ENCODE measurements around the gene GLB1L. TPM values are rescaled to one million over a fixed set of nuclear protein-coding genes. Genes with fewer than 3 reads are reported as not detected.

Gene GLB1L
- total RNA-seq, 6 donors from 2014 or later = 4.1 to 19.5 (median 11.9) TPM

GRCh38 chr2:219285373-219285735, 40.1 kb upstream of the GLB1L start:
- ATAC-seq (ENCODE audit: low FRiP score in 2 of 2) = no peak
- H3K27ac ChIP-seq = no peak overlapping the region
- H3K9me3 ChIP-seq = no peaks in the 10 kb centered on the region
- TF ChIP-seq POLR2AphosphoS5 (IDR thresholded peaks at IDR 0.05) (no peak), POLR2A (IDR thresholded peaks at IDR 0.05) (no peak), CTCF (IDR thresholded peaks at IDR 0.05) (no peak), EP300 (IDR thresholded peaks at IDR 0.05) (no peak)
- peak in 1 of 2 donors; percentile 20 for DNase-seq
- H3K27me3 ChIP-seq = no peaks in the 10 kb centered on the region
- H3K36me3 ChIP-seq = peaks cover 17 to 64% (median 54%) of the 10 kb centered on the region in 4 donors
- H3K4me3 ChIP-seq = no peak overlapping the region
- peaks cover 0 to 12% (median 6%) of the 10 kb centered on the region in 4 donors for H3K4me1 ChIP-seq
- 92% methylated on average over 12 of the region's 12 CpGs for WGBS, 2 donors

- Histone ChIP-seq H3K4me3 (no peak overlapping the region), H3K4me1 (peaks cover 6 to 15% (median 11%) of the 10 kb centered on the region in 4 donors), H3K27ac (no peak overlapping the region), H3K36me3 (peaks cover 17 to 64% (median 54%) of the 10 kb centered on the region in 4 donors), H3K9me3 (no peaks in the 10 kb centered on the region), H3K27me3 (no peaks in the 10 kb centered on the region)
- TF ChIP-seq CTCF (IDR thresholded peaks at IDR 0.05) (no peak), POLR2AphosphoS5 (IDR thresholded peaks at IDR 0.05) (no peak), EP300 (IDR thresholded peaks at IDR 0.05) (no peak)
- DNase-seq (peak in 1 of 2 donors; percentile 55), ATAC-seq (ENCODE audit: low FRiP score in 2 of 2) (no peak)
- 94 to 97% methylated on average over 6 to 16 of the region's 16 CpGs for WGBS, 2 donors
Measured at GRCh38 chr2:219284501-219285372, 39.5 kb upstream of the GLB1L start.

- H3K27ac ChIP-seq = no peak overlapping the region
- 93 to 96% methylated on average over 15 to 17 of the region's 17 CpGs for WGBS, 2 donors
- TF ChIP-seq CTCF (IDR thresholded peaks at IDR 0.05) (no peak), POLR2A (IDR thresholded peaks at IDR 0.05) (no peak), EP300 (IDR thresholded peaks at IDR 0.05) (no peak)
Measured at GRCh38 chr2:219282943-219283581, 37.8 kb upstream of the GLB1L start.

GRCh38 chr2:219282375-219282774, 37.1 kb upstream of the GLB1L start:
- Histone ChIP-seq H3K4me3 (no peak overlapping the region), H3K9me3 (no peaks in the 10 kb centered on the region), H3K27me3 (no peaks in the 10 kb centered on the region), H3K36me3 (peaks cover 17 to 64% (median 54%) of the 10 kb centered on the region in 4 donors), H3K27ac (no peak overlapping the region), H3K4me1 (peaks cover 22 to 29% (median 24%) of the 10 kb centered on the region in 4 donors)
- ATAC-seq (ENCODE audit: low FRiP score in 2 of 2) (no peak), DNase-seq (no peak)
- WGBS, 2 donors = 88 to 92% methylated on average over 5 of the region's 5 CpGs
- TF ChIP-seq POLR2AphosphoS5 (IDR thresholded peaks at IDR 0.05) (no peak), POLR2A (IDR thresholded peaks at IDR 0.05) (no peak), CTCF (IDR thresholded peaks at IDR 0.05) (no peak), EP300 (IDR thresholded peaks at IDR 0.05) (no peak)

More at GRCh38 chr2:219282943-219283581, 37.8 kb upstream of the GLB1L start:
- no peak overlapping the region for H3K4me3 ChIP-seq
- no peaks in the 10 kb centered on the region for H3K27me3 ChIP-seq
- peaks cover 17 to 64% (median 54%) of the 10 kb centered on the region in 4 donors for H3K36me3 ChIP-seq
- H3K4me1 ChIP-seq = peaks cover 15 to 22% (median 18%) of the 10 kb centered on the region in 4 donors
- H3K9me3 ChIP-seq = no peaks in the 10 kb centered on the region
- DNase-seq (peak in 1 of 2 donors; percentile 39), ATAC-seq (ENCODE audit: low FRiP score in 2 of 2) (no peak)
